Ovary (tissue), 3 donors: ENCODE results near the gene GNA12.

Experiments
- EP300 ChIP-seq: sonication (generic); formaldehyde crosslinking; IDR thresholded peaks from one replicate; pipeline ENCODE4 v1.6.1; 2017; ENCODE audit warnings: antibody characterized with exemption
- TF ChIP-seq, protein P1 (sequence below), 3 donors: fragments of 450-650 bp in 2 of 3; fragments of 200-600 bp in 1 of 3; IDR thresholded peaks; one replicate each; pipeline versions ENCODE4 v1.5.1 to v1.8.0; 2016 to 2022; ENCODE audit warnings: antibody characterized with exemption in 3 of 3, mild to moderate bottlenecking in 1 of 3
- donor health status: DM: no; HTN: no; CAD: no.

DNA sequence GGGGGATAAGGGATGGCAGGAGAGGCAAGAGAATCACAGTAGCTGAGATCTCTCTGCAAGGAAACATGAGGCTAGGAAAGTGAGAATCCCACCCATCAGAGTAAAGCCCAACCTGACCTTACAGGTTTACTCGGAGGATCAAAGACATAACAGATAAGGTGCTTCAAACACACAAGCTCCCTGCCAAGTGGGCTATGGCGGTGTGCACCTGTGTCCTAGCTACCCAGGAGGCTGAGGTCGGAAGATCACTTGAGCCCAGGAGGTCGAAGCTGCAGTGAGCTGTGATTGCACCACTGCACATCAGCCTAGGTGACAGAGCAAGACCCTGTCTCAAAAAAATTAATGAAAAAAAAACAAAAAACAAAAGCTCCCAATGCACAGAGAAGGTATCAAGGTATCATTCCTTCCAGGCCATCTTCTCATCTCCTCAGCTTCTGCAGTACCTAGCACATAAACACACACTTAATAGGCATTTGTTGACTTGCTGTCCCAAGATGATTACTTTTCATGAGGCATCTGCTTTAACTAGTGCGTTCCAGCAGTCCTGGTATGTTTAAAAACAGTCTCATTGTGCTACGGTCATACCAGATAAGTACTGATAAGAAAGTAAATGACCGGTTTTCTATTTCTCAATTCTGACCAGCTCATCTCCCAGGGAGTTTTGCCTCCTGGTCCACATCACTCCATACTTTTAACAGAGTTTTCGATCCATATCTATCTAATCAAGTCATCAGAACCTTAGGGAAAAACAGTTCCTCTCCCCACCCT lies 13.3 kb downstream of the GNA12 start:
- TF ChIP-seq, protein P1, sequence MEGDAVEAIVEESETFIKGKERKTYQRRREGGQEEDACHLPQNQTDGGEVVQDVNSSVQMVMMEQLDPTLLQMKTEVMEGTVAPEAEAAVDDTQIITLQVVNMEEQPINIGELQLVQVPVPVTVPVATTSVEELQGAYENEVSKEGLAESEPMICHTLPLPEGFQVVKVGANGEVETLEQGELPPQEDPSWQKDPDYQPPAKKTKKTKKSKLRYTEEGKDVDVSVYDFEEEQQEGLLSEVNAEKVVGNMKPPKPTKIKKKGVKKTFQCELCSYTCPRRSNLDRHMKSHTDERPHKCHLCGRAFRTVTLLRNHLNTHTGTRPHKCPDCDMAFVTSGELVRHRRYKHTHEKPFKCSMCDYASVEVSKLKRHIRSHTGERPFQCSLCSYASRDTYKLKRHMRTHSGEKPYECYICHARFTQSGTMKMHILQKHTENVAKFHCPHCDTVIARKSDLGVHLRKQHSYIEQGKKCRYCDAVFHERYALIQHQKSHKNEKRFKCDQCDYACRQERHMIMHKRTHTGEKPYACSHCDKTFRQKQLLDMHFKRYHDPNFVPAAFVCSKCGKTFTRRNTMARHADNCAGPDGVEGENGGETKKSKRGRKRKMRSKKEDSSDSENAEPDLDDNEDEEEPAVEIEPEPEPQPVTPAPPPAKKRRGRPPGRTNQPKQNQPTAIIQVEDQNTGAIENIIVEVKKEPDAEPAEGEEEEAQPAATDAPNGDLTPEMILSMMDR (IDR thresholded peaks at IDR 0.05), result no peak
- TF ChIP-seq EP300, result no peak
